ENCODE measurements around the gene SSTR5. TPM values are rescaled to one million over a fixed set of nuclear protein-coding genes. Genes with fewer than 3 reads are reported as not detected.
A peak's percentile ranks its signal among the peaks of the same experiment; 100 is the strongest.

SSTR5 gene
- total and polyA plus RNA-seq, 4 donors: 0.38 to 0.96 (median 0.79) TPM

GRCh38 chr16:1030473-1030901, 42.1 kb upstream of the SSTR5 start:
- no peaks in the 10 kb centered on the region for H3K36me3 ChIP-seq (ENCODE audit: control insufficient read depth, insufficient read depth, low read length)
- H3K4me3 ChIP-seq (ENCODE audit: low read depth, low read length): no peak overlapping the region
- H3K27me3 ChIP-seq (ENCODE audit: control insufficient read depth, insufficient read depth, low read length): no peaks in the 10 kb centered on the region
- peak in 1 of 6 donors; percentile 46 for DNase-seq (ENCODE audit: low read depth in 4 of 6, low spot score in 6 of 6)
- H3K9me3 ChIP-seq (ENCODE audit: control insufficient read depth, insufficient read depth, low read length): no peaks in the 10 kb centered on the region
- no peak overlapping the region for H3K27ac ChIP-seq (ENCODE audit: low read depth, low read length)
- WGBS (ENCODE audit: insufficient coverage): 35% methylated on average over 26 of the region's 26 CpGs
- peaks cover 71% of the 10 kb centered on the region for H3K4me1 ChIP-seq (ENCODE audit: control insufficient read depth, insufficient read depth, low read length)

GRCh38 chr16:1031666-1032065, 40.9 kb upstream of the SSTR5 start:
- WGBS (ENCODE audit: insufficient coverage): 89% methylated on average over 17 of the region's 17 CpGs
- Histone ChIP-seq H3K4me1 (ENCODE audit: control insufficient read depth, insufficient read depth, low read length) (peaks cover 71% of the 10 kb centered on the region), H3K27me3 (ENCODE audit: control insufficient read depth, insufficient read depth, low read length) (no peaks in the 10 kb centered on the region), H3K36me3 (ENCODE audit: control insufficient read depth, insufficient read depth, low read length) (no peaks in the 10 kb centered on the region), H3K27ac (ENCODE audit: low read depth, low read length) (no peak overlapping the region), H3K9me3 (ENCODE audit: control insufficient read depth, insufficient read depth, low read length) (no peaks in the 10 kb centered on the region), H3K4me3 (ENCODE audit: low read depth, low read length) (no peak overlapping the region)
- no peak for DNase-seq (ENCODE audit: low read depth in 4 of 6, low spot score in 6 of 6)

- DNase-seq (ENCODE audit: low read depth in 4 of 6, low spot score in 6 of 6): no peak
- WGBS (ENCODE audit: insufficient coverage): 93% methylated on average over 2 of the region's 2 CpGs
- no peak overlapping the region for H3K4me3 ChIP-seq (ENCODE audit: low read depth, low read length)
- H3K4me1 ChIP-seq (ENCODE audit: control insufficient read depth, insufficient read depth, low read length): peaks cover 68% of the 10 kb centered on the region
- H3K27me3 ChIP-seq (ENCODE audit: control insufficient read depth, insufficient read depth, low read length): no peaks in the 10 kb centered on the region
- no peaks in the 10 kb centered on the region for H3K9me3 ChIP-seq (ENCODE audit: control insufficient read depth, insufficient read depth, low read length)
- no peak overlapping the region for H3K27ac ChIP-seq (ENCODE audit: low read depth, low read length)
- no peaks in the 10 kb centered on the region for H3K36me3 ChIP-seq (ENCODE audit: control insufficient read depth, insufficient read depth, low read length)
Observed at GRCh38 chr16:1032607-1033006, 39.9 kb upstream of the SSTR5 start.

GRCh38 chr16:1033128-1033679, 39.3 kb upstream of the SSTR5 start:
- no peaks in the 10 kb centered on the region for H3K9me3 ChIP-seq (ENCODE audit: control insufficient read depth, insufficient read depth, low read length)
- peaks cover 67% of the 10 kb centered on the region for H3K4me1 ChIP-seq (ENCODE audit: control insufficient read depth, insufficient read depth, low read length)
- no peak for DNase-seq (ENCODE audit: low read depth in 4 of 6, low spot score in 6 of 6)
- no peak overlapping the region for H3K27ac ChIP-seq (ENCODE audit: low read depth, low read length)
- H3K27me3 ChIP-seq (ENCODE audit: control insufficient read depth, insufficient read depth, low read length): no peaks in the 10 kb centered on the region
- no peak overlapping the region for H3K4me3 ChIP-seq (ENCODE audit: low read depth, low read length)
- whole genome bisulfite sequencing (ENCODE audit: insufficient coverage): 100% methylated on average over 3 of the region's 3 CpGs
- no peaks in the 10 kb centered on the region for H3K36me3 ChIP-seq (ENCODE audit: control insufficient read depth, insufficient read depth, low read length)

GRCh38 chr16:1034230-1035065, 38.1 kb upstream of the SSTR5 start:
- peak in 2 of 6 donors; percentile 43 to 58 for DNase-seq (ENCODE audit: low read depth in 4 of 6, low spot score in 6 of 6)
- H3K9me3 ChIP-seq (ENCODE audit: control insufficient read depth, insufficient read depth, low read length): no peaks in the 10 kb centered on the region
- H3K4me1 ChIP-seq (ENCODE audit: control insufficient read depth, insufficient read depth, low read length): peaks cover 68% of the 10 kb centered on the region
- H3K4me3 ChIP-seq (ENCODE audit: low read depth, low read length): no peak overlapping the region
- H3K27me3 ChIP-seq (ENCODE audit: control insufficient read depth, insufficient read depth, low read length): no peaks in the 10 kb centered on the region
- H3K27ac ChIP-seq (ENCODE audit: low read depth, low read length): no peak overlapping the region
- no peaks in the 10 kb centered on the region for H3K36me3 ChIP-seq (ENCODE audit: control insufficient read depth, insufficient read depth, low read length)
- WGBS (ENCODE audit: insufficient coverage): 78% methylated on average over 4 of the region's 6 CpGs

- no peaks in the 10 kb centered on the region for H3K36me3 ChIP-seq (ENCODE audit: control insufficient read depth, insufficient read depth, low read length)
- H3K27ac ChIP-seq (ENCODE audit: low read depth, low read length): no peak overlapping the region
- no peaks in the 10 kb centered on the region for H3K27me3 ChIP-seq (ENCODE audit: control insufficient read depth, insufficient read depth, low read length)
- WGBS (ENCODE audit: insufficient coverage): 62% methylated on average over 5 of the region's 7 CpGs
- peaks cover 63% of the 10 kb centered on the region for H3K4me1 ChIP-seq (ENCODE audit: control insufficient read depth, insufficient read depth, low read length)
- DNase-seq (ENCODE audit: low read depth in 4 of 6, low spot score in 6 of 6): no peak
- no peak overlapping the region for H3K4me3 ChIP-seq (ENCODE audit: low read depth, low read length)
- no peaks in the 10 kb centered on the region for H3K9me3 ChIP-seq (ENCODE audit: control insufficient read depth, insufficient read depth, low read length)
Observed at GRCh38 chr16:1035066-1035415, 37.5 kb upstream of the SSTR5 start.

- Histone ChIP-seq H3K4me1 (ENCODE audit: control insufficient read depth, insufficient read depth, low read length) (peaks cover 52% of the 10 kb centered on the region), H3K36me3 (ENCODE audit: control insufficient read depth, insufficient read depth, low read length) (no peaks in the 10 kb centered on the region), H3K9me3 (ENCODE audit: control insufficient read depth, insufficient read depth, low read length) (no peaks in the 10 kb centered on the region), H3K27ac (ENCODE audit: low read depth, low read length) (no peak overlapping the region), H3K27me3 (ENCODE audit: control insufficient read depth, insufficient read depth, low read length) (no peaks in the 10 kb centered on the region), H3K4me3 (ENCODE audit: low read depth, low read length) (no peak overlapping the region)
- 42% methylated on average over 10 of the region's 15 CpGs for WGBS (ENCODE audit: insufficient coverage)
- no peak for DNase-seq (ENCODE audit: low read depth in 4 of 6, low spot score in 6 of 6)
Observed at GRCh38 chr16:1036166-1036565, 36.4 kb upstream of the SSTR5 start.

GRCh38 chr16:1036726-1037393, 35.7 kb upstream of the SSTR5 start:
- Histone ChIP-seq H3K36me3 (ENCODE audit: control insufficient read depth, insufficient read depth, low read length) (no peaks in the 10 kb centered on the region), H3K27ac (ENCODE audit: low read depth, low read length) (no peak overlapping the region), H3K9me3 (ENCODE audit: control insufficient read depth, insufficient read depth, low read length) (no peaks in the 10 kb centered on the region), H3K4me3 (ENCODE audit: low read depth, low read length) (no peak overlapping the region), H3K4me1 (ENCODE audit: control insufficient read depth, insufficient read depth, low read length) (peaks cover 46% of the 10 kb centered on the region), H3K27me3 (ENCODE audit: control insufficient read depth, insufficient read depth, low read length) (no peaks in the 10 kb centered on the region)
- DNase-seq (ENCODE audit: low read depth in 4 of 6, low spot score in 6 of 6): no peak
- WGBS (ENCODE audit: insufficient coverage): 63% methylated on average over 18 of the region's 21 CpGs

GRCh38 chr16:1037394-1038257, 34.9 kb upstream of the SSTR5 start:
- no peak for DNase-seq (ENCODE audit: low read depth in 4 of 6, low spot score in 6 of 6)
- Histone ChIP-seq H3K36me3 (ENCODE audit: control insufficient read depth, insufficient read depth, low read length) (no peaks in the 10 kb centered on the region), H3K27ac (ENCODE audit: low read depth, low read length) (no peak overlapping the region), H3K9me3 (ENCODE audit: control insufficient read depth, insufficient read depth, low read length) (no peaks in the 10 kb centered on the region), H3K4me3 (ENCODE audit: low read depth, low read length) (no peak overlapping the region), H3K4me1 (ENCODE audit: control insufficient read depth, insufficient read depth, low read length) (peaks cover 49% of the 10 kb centered on the region), H3K27me3 (ENCODE audit: control insufficient read depth, insufficient read depth, low read length) (no peaks in the 10 kb centered on the region)
- 72% methylated on average over 26 of the region's 31 CpGs for WGBS (ENCODE audit: insufficient coverage)

Measured in spinal cord (tissue), 10 donors.